Measurements from ENCODE around the gene ARHGAP42.

DNA sequence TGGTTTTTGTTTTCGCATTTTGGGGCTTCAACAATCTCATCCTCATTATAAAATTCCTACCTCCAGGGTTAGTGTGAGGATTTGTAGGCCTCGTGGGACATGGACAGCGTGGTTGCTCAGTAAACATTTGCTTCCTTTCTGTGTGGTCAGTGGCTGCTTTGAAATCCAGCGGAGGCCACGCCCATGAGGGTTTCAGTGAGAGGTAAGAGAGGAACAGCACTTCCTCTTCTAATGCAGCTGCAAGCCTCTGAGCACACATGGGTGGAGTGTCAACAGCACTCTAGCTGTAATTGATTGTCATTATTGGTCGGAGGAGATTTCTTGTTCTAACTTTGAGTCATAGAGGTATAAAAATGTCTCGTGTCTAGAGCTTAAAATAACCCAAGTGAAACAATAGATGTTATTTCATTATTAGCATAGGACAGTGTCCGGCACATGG, 6.0 kb upstream of the ARHGAP42 start:
- TF ChIP-seq, protein P1, sequence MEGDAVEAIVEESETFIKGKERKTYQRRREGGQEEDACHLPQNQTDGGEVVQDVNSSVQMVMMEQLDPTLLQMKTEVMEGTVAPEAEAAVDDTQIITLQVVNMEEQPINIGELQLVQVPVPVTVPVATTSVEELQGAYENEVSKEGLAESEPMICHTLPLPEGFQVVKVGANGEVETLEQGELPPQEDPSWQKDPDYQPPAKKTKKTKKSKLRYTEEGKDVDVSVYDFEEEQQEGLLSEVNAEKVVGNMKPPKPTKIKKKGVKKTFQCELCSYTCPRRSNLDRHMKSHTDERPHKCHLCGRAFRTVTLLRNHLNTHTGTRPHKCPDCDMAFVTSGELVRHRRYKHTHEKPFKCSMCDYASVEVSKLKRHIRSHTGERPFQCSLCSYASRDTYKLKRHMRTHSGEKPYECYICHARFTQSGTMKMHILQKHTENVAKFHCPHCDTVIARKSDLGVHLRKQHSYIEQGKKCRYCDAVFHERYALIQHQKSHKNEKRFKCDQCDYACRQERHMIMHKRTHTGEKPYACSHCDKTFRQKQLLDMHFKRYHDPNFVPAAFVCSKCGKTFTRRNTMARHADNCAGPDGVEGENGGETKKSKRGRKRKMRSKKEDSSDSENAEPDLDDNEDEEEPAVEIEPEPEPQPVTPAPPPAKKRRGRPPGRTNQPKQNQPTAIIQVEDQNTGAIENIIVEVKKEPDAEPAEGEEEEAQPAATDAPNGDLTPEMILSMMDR (IDR thresholded peaks at IDR 0.05), result peak in 1 of 5 experiments; percentile 13
- no peak for TF ChIP-seq POLR2A (IDR thresholded peaks at IDR 0.05)
- peak; percentile 48 to 53 for TF ChIP-seq EP300 (IDR thresholded peaks at IDR 0.05)
